H1 (cell line): ENCODE data around the gene GINS2.

Experiments used
- POLR2AphosphoS5 ChIP-seq: IDR thresholded peaks from 2 replicates; pipeline ENCODE4 v1.6.1; 2011; ENCODE audit warnings: low read depth, low read length
- SP1 ChIP-seq: IDR thresholded peaks from 2 replicates; pipeline ENCODE4 v1.6.1; 2011; ENCODE audit warnings: low read depth, low read length
- TF ChIP-seq, protein P1 (sequence below), 3 experiments: IDR thresholded peaks; 1 replicate in 2 of 3; 2 replicates in 1 of 3; pipeline versions ENCODE4 v1.5.1 to v1.6.1; 2011; ENCODE audit warnings: low read length in 3 of 3, mild to moderate bottlenecking in 3 of 3, inconsistent platforms in 2 of 3, low read depth in 1 of 3, moderate library complexity in 1 of 3; ENCODE audit not compliant: insufficient read depth in 1 of 3; ENCODE audit errors: control extremely low read depth in 1 of 3
- TF ChIP-seq, protein P2 (sequence below): IDR thresholded peaks from 2 replicates; pipeline ENCODE4 v1.6.1; 2012; ENCODE audit warnings: inconsistent platforms

DNA sequence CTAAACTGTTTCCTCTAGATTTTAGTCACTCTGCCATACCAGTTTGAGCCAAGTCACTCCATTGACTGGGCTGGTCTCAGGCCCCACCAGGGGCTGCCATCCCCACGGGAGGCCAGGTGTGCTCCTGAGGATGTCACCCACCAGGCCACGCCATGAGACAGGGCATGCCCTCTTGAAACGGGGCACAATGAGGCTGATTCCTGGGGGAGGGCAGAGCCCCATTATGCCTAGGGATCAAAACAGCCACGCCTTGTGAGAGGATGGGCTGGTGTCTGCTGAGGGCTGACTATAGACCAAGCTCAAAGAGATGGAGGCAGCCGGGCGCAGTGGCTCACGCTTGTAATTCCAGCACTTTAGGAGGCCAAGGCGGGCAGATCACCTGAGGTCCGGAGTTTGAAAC lies 21.5 kb downstream of the GINS2 start:
- TF ChIP-seq, protein P1, sequence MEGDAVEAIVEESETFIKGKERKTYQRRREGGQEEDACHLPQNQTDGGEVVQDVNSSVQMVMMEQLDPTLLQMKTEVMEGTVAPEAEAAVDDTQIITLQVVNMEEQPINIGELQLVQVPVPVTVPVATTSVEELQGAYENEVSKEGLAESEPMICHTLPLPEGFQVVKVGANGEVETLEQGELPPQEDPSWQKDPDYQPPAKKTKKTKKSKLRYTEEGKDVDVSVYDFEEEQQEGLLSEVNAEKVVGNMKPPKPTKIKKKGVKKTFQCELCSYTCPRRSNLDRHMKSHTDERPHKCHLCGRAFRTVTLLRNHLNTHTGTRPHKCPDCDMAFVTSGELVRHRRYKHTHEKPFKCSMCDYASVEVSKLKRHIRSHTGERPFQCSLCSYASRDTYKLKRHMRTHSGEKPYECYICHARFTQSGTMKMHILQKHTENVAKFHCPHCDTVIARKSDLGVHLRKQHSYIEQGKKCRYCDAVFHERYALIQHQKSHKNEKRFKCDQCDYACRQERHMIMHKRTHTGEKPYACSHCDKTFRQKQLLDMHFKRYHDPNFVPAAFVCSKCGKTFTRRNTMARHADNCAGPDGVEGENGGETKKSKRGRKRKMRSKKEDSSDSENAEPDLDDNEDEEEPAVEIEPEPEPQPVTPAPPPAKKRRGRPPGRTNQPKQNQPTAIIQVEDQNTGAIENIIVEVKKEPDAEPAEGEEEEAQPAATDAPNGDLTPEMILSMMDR (IDR thresholded peaks at IDR 0.05; ENCODE audit: control extremely low read depth in 1 of 3, insufficient read depth in 1 of 3, low read depth in 1 of 3, low read length in 3 of 3), result no peak
- TF ChIP-seq, protein P2, sequence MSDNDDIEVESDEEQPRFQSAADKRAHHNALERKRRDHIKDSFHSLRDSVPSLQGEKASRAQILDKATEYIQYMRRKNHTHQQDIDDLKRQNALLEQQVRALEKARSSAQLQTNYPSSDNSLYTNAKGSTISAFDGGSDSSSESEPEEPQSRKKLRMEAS, result no peak
- TF ChIP-seq SP1, result no peak
- no peak for TF ChIP-seq POLR2AphosphoS5
